ENCODE measurements around the gene SCARB1.
A peak's percentile ranks its signal among the peaks of the same experiment; 100 is the strongest.
"Not testable (repeated sequence)": the region's sequence is repeated elsewhere in the genome, so short reads cannot be mapped to it uniquely, and the experiment has no call there.

SCARB1 gene

GRCh38 chr12:124863416-124864325 is at the start of gene SCARB1:
Gene SCARB1, minus strand, starts transcription at chr12:124863864. Its CDS starts 144 bp downstream, at chr12:124863720.
- peak; percentile 40 to 76 for DNase-seq

- not testable (repeated sequence) for DNase-seq
Measured at GRCh38 chr12:124912529-124913287, 49.0 kb upstream of the SCARB1 start.

GRCh38 chr12:124911521-124911920 is 47.9 kb upstream of the SCARB1 start:
- not testable (repeated sequence) for DNase-seq

GRCh38 chr12:124910561-124911478 is 47.2 kb upstream of the SCARB1 start:
- no peak for DNase-seq

- DNase-seq = no peak
Measured at GRCh38 chr12:124909831-124910560, 46.3 kb upstream of the SCARB1 start.

- no peak for DNase-seq
Measured at GRCh38 chr12:124906606-124907261, 43.1 kb upstream of the SCARB1 start.

GRCh38 chr12:124904306-124905098 is 40.8 kb upstream of the SCARB1 start:
- peak in 1 of 2 experiments; percentile 5 for DNase-seq

- DNase-seq = no peak
Measured at GRCh38 chr12:124902916-124903315, 39.3 kb upstream of the SCARB1 start.

GRCh38 chr12:124901003-124901402 is 37.3 kb upstream of the SCARB1 start:
- DNase-seq = no peak

- DNase-seq = not testable (repeated sequence)
Measured at GRCh38 chr12:124900345-124900795, 36.7 kb upstream of the SCARB1 start.

- DNase-seq = no peak
Measured at GRCh38 chr12:124898923-124899294, 35.2 kb upstream of the SCARB1 start.

- peak; percentile 47 to 61 for DNase-seq
Measured at GRCh38 chr12:124898200-124898922, 34.7 kb upstream of the SCARB1 start.

- DNase-seq = no peak
Measured at GRCh38 chr12:124896461-124896860, 32.8 kb upstream of the SCARB1 start.

GRCh38 chr12:124893792-124894516 is 30.3 kb upstream of the SCARB1 start:
- no peak for DNase-seq

- no peak for DNase-seq
Measured at GRCh38 chr12:124888260-124888659, 24.6 kb upstream of the SCARB1 start.

GRCh38 chr12:124887766-124888165 is 24.1 kb upstream of the SCARB1 start:
- not testable (repeated sequence) for DNase-seq

- peak; percentile 36 to 78 for DNase-seq
Measured at GRCh38 chr12:124884587-124885438, 21.1 kb upstream of the SCARB1 start.
